Nephron progenitor cell (in vitro differentiated cells): ENCODE data around the gene RRAS2.
A peak's percentile ranks its signal among the peaks of the same experiment; 100 is the strongest.

Experiments used
- DNase-seq: peaks from one replicate; pipeline ENCODE4 v3.0.0; 2021
- H3K27ac Mint-ChIP-seq: 2 replicates; pipeline ENCODE4 v1.8.0; 2021; ENCODE audit warnings: mild to moderate bottlenecking, moderate library complexity, mixed read lengths
- H3K27me3 Mint-ChIP-seq: 2 replicates; pipeline ENCODE4 v1.8.0; 2021; ENCODE audit warnings: mild to moderate bottlenecking, low read depth, mixed read lengths; ENCODE audit not compliant: poor library complexity
- H3K36me3 Mint-ChIP-seq: 2 replicates; pipeline ENCODE4 v1.8.0; 2021; ENCODE audit warnings: low read depth, mixed read lengths
- H3K4me1 Mint-ChIP-seq: 2 replicates; pipeline ENCODE4 v1.8.0; 2021; ENCODE audit warnings: mixed read lengths
- H3K4me3 Mint-ChIP-seq: 2 replicates; pipeline ENCODE4 v1.8.0; 2021; ENCODE audit warnings: mild to moderate bottlenecking, moderate library complexity, mixed read lengths
- H3K9me3 Mint-ChIP-seq: 2 replicates; pipeline ENCODE4 v1.8.0; 2021; ENCODE audit warnings: mild to moderate bottlenecking, moderate library complexity, mixed read lengths
- CTCF ChIP-seq: fragments of 200-600 bp; sonication (generic); IDR thresholded peaks from 2 replicates; pipeline ENCODE4 v1.5.0; 2021; ENCODE audit warnings: antibody characterized with exemption

Gene RRAS2

GRCh38 chr11:14235701-14236100, 123.3 kb downstream of the RRAS2 start:
- no peak overlapping the region for H3K27ac Mint-ChIP-seq
- no peak overlapping the region for H3K4me3 Mint-ChIP-seq
- peaks cover 20% of the 10 kb centered on the region for H3K27me3 Mint-ChIP-seq
- TF ChIP-seq CTCF, result no peak
- H3K4me1 Mint-ChIP-seq, result peaks cover 9% of the 10 kb centered on the region
- H3K36me3 Mint-ChIP-seq, result no peaks in the 10 kb centered on the region
- DNase-seq, result no peak
- H3K9me3 Mint-ChIP-seq, result no peaks in the 10 kb centered on the region

- no peak for TF ChIP-seq CTCF
- DNase-seq, result no peak
- H3K4me1 Mint-ChIP-seq, result peaks cover 9% of the 10 kb centered on the region
- H3K9me3 Mint-ChIP-seq, result no peaks in the 10 kb centered on the region
- no peaks in the 10 kb centered on the region for H3K36me3 Mint-ChIP-seq
- H3K27ac Mint-ChIP-seq, result no peak overlapping the region
- peaks cover 32% of the 10 kb centered on the region for H3K27me3 Mint-ChIP-seq
- no peak overlapping the region for H3K4me3 Mint-ChIP-seq
Observed at GRCh38 chr11:14234446-14234845, 124.5 kb downstream of the RRAS2 start.

GRCh38 chr11:14232652-14233051, 126.3 kb downstream of the RRAS2 start:
- peak; percentile 23 for TF ChIP-seq CTCF
- H3K27ac Mint-ChIP-seq, result no peak overlapping the region
- no peak overlapping the region for H3K4me3 Mint-ChIP-seq
- H3K4me1 Mint-ChIP-seq, result peaks cover 9% of the 10 kb centered on the region
- H3K9me3 Mint-ChIP-seq, result no peaks in the 10 kb centered on the region
- DNase-seq, result no peak
- peaks cover 4% of the 10 kb centered on the region for H3K36me3 Mint-ChIP-seq
- peaks cover 43% of the 10 kb centered on the region for H3K27me3 Mint-ChIP-seq

GRCh38 chr11:14230407-14230806, 128.6 kb downstream of the RRAS2 start:
- Mint-ChIP-seq H3K9me3 (peaks cover 10% of the 10 kb centered on the region), H3K4me3 (no peak overlapping the region), H3K36me3 (peaks cover 13% of the 10 kb centered on the region), H3K4me1 (no peaks in the 10 kb centered on the region), H3K27me3 (peaks cover 38% of the 10 kb centered on the region), H3K27ac (no peak overlapping the region)
- TF ChIP-seq CTCF, result no peak
- no peak for DNase-seq

- no peak for DNase-seq
Observed at GRCh38 chr11:14229472-14229871, 129.5 kb downstream of the RRAS2 start.

More at GRCh38 chr11:14229472-14229871, 129.5 kb downstream of the RRAS2 start:
- Mint-ChIP-seq H3K36me3 (peaks cover 13% of the 10 kb centered on the region), H3K9me3 (peaks cover 10% of the 10 kb centered on the region), H3K27me3 (peaks cover 38% of the 10 kb centered on the region), H3K4me1 (no peaks in the 10 kb centered on the region), H3K4me3 (no peak overlapping the region), H3K27ac (no peak overlapping the region)
- TF ChIP-seq CTCF, result no peak
